GM06990 (cell line): Measurements from ENCODE around the gene RAB3D.
A peak's percentile ranks its signal among the peaks of the same experiment; 100 is the strongest.

Experiments used
- DNase-seq: peaks from one replicate; pipeline ENCODE4 v3.0.0-alpha.2; 2011; ENCODE audit not compliant: insufficient read length; ENCODE audit errors: extremely low read depth
- H3K27me3 ChIP-seq: replicated peaks from 2 replicates; pipeline ENCODE4 v1.6.0; 2011; ENCODE audit warnings: low read length; ENCODE audit not compliant: control insufficient read depth, insufficient read depth
- H3K36me3 ChIP-seq: 2 replicates; pipeline ENCODE4 v1.5.1; 2011; ENCODE audit warnings: low read length; ENCODE audit not compliant: control insufficient read depth, insufficient read depth
- H3K4me3 ChIP-seq: replicated peaks from 2 replicates; pipeline ENCODE4 v1.5.1; 2011; ENCODE audit warnings: low read depth, mild to moderate bottlenecking, control low read depth, low read length
- CTCF ChIP-seq: IDR thresholded peaks from 2 replicates; pipeline ENCODE4 v1.5.1; 2011; ENCODE audit warnings: low read length, control low read depth, mild to moderate bottlenecking, inconsistent platforms; ENCODE audit not compliant: insufficient read depth, poor library complexity, severe bottlenecking

Gene RAB3D

GRCh38 chr19:11290256-11290655 is 49.2 kb downstream of the RAB3D start:
- Histone ChIP-seq H3K27me3 (no peaks in the 10 kb centered on the region), H3K36me3 (no peaks in the 10 kb centered on the region), H3K4me3 (no peak overlapping the region)
- no peak for DNase-seq
- no peak for TF ChIP-seq CTCF

GRCh38 chr19:11288349-11288748 is 51.1 kb downstream of the RAB3D start:
- no peaks in the 10 kb centered on the region for H3K36me3 ChIP-seq
- peak; percentile 37 for TF ChIP-seq CTCF
- no peaks in the 10 kb centered on the region for H3K27me3 ChIP-seq
- H3K4me3 ChIP-seq: no peak overlapping the region
- no peak for DNase-seq

- H3K36me3 ChIP-seq: no peaks in the 10 kb centered on the region
- H3K27me3 ChIP-seq: no peaks in the 10 kb centered on the region
- no peak overlapping the region for H3K4me3 ChIP-seq
- no peak for DNase-seq
- no peak for TF ChIP-seq CTCF
These were observed 53.0 kb downstream of the RAB3D start for GRCh38 chr19:11286312-11286974.

- DNase-seq: no peak
- H3K36me3 ChIP-seq: no peaks in the 10 kb centered on the region
- no peak overlapping the region for H3K4me3 ChIP-seq
- TF ChIP-seq CTCF: no peak
- H3K27me3 ChIP-seq: no peaks in the 10 kb centered on the region
These were observed 54.9 kb downstream of the RAB3D start for GRCh38 chr19:11284515-11284914.

- no peak for TF ChIP-seq CTCF
- H3K27me3 ChIP-seq: no peaks in the 10 kb centered on the region
- H3K36me3 ChIP-seq: no peaks in the 10 kb centered on the region
- H3K4me3 ChIP-seq: no peak overlapping the region
- no peak for DNase-seq
These were observed 58.0 kb downstream of the RAB3D start for GRCh38 chr19:11281356-11282049.
